ENCODE results near the gene IQGAP2.

GRCh38 chr5:76718381-76718832 lies 315.3 kb downstream of the IQGAP2 start:
- TF ChIP-seq CTCF (IDR thresholded peaks at IDR 0.05): no peak
- TF ChIP-seq POLR2A (IDR thresholded peaks at IDR 0.05): no peak

All from testis (tissue), 2 donors.